ENCODE data around the gene ZNF443. TPM values are rescaled to one million over a fixed set of nuclear protein-coding genes. Genes with fewer than 3 reads are reported as not detected.
"Not testable (repeated sequence)": the region's sequence is repeated elsewhere in the genome, so short reads cannot be mapped to it uniquely, and the experiment has no call there.

The ZNF443 gene
- total RNA-seq, 1 experiment from 2014 or later: 1.8 TPM

DNA sequence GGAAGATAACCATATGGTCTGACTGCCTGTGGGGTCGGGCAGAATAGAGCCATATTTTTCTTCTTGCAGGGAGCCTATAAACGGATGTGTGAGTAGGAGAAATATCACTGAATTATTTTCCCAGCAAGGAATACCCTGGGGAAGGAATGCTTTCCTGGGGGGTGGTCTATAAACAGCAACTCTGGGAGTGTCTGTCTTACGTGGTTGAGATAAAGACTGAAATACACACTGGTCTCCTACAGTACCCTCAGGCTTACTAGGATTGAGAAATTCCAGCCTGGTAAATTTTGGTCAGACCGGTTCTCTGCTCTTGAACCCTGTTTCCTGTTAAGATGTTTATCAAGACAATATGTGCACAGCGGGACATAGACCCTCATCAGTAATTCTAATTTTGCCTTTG lies 23.5 kb downstream of the ZNF443 start:
- not testable (repeated sequence) for DNase-seq (ENCODE audit: low spot score)

DNA sequence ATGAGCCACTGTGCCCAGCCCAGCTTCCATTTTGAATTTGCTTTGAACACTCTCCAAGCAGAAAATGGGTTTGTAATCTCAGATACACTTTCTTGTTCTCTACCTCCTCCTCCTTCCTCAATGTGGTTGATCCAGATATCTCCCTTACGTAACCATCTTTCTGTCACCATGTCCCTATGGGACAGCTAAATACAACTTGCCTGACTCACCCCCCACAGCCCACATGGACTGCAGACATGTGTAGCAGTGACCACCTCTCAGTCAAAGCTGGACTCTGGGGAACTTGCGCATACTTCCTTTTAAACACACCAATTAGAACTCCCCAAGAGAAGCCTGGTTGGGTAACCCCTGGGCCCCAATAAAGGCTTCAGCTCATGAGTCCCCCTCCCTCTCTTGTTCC lies 28.9 kb downstream of the ZNF443 start:
- no peak for DNase-seq (ENCODE audit: low spot score)

DNA sequence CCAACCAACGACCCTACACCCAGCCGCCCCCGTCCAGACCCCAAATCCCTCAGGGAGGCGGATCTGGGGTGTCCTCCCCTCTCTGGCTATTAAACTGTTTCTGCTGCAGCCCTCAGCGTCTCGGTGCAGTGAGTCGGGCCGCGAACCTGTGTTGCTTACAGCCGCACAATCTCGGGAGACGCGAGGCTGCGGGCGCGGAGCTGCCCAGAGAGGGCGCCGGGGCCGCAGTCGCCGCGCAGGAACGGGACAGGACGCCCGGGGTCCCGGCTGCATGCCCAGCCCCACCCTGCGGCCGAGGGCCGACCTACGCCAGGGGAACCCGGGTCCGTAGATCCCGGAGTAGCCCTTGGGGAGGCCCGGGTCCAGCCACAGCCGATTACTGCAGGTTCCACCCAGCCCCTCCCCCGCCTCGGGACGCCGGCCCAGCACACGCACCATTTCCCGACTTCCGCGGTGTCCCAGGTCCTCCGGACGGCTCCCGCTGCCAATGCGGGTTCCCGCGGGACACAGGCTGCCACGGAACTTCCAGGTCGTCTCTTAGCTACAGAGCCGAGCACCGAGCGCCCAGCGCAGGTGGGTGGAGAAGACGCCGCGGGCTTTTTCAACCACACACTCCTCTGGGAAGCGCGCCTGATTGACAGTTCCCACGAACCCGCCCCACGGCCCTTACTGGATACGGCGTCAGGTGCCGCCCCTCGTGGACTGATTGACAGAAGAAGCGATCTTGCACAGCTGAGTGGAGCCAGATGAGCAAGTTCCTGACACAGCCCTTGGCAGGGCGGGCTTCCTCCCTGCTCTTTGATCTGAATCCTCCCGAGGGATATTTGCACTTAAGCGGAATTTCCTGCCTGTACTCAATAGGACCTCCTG lies 40.0 kb downstream of the ZNF443 start, which contains the start of gene ZNF799:
TSS of gene ZNF799 (minus strand) at position 639 of the 870 bp plus-strand sequence. CDS start at position 438, 201 bp downstream.
- DNase-seq (ENCODE audit: low spot score): peak; percentile 92

DNA sequence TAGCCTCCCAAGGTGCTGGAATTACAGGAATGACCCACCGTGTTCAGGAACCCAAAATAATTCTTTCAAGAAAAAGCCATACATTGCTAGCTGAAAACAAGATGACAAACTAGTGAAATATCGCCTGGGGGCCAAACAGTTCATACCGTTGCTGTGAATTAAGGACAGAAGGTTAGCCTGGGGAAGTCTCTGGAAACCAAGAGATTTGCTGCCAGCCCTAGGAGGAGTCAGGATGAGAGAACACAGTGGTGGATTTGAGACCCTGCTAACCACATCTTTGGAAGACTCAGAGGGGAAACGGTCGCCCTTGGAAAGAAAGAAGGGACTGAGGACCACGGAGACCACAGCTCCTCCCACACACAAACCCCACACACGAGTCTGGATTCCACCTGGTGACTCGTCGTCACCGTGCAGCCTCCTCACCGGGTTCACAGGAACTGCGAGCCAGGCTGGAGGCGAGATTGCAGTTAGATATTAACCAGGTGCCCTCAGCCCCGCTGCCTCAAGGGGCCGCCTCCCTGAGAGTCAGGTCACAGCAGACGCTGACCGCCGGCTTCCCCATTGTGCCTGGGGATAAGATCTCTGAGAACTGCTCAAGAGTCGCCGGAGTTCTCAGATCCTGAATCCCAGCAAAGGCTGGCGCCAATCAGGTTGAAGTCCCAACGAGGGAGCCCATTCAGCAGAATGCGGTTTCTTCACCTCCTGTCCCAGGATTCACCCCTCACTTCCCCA lies 40.8 kb downstream of the ZNF443 start:
- DNase-seq (ENCODE audit: low spot score): peak; percentile 52

DNA sequence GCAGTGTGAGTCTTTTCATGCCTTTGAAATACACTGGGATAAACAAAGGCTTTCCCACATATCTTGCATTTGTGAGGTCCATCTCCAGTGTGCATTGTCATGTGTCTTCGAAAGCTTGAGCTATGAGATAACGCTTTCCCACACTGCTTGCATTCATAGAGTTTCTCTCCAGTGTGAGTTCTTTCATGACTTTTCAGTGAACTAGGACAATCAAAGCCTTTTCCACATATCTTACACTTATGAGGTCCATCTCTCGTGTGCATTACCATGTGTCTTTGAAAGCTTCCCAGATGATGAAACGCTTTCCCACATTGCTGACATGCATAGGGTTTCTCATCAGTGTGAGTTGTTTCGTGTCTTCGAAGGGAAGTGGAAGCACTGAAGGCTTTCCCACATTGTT lies 49.7 kb downstream of the ZNF443 start:
- DNase-seq (ENCODE audit: low spot score): not testable (repeated sequence)

DNA sequence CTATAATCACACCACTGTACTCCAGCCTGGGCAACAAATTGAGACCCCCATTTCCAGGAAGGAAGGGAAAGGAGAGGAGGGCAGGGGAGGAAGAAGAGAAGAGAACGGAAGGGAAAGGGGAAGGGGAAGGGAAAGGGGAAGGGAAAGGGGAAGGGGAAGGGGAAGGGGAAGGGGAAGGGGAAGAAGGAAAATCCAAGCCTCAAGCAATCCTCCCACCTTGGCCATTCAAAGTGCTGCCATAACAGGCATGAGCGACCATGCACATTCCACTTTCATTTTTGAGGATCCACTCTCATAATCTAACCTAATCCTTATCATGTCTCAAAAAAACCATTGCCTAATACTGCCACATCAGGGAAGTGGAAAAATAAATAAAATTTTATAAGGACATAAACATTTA lies 54.5 kb downstream of the ZNF443 start:
- DNase-seq (ENCODE audit: low spot score): not testable (repeated sequence)

DNA sequence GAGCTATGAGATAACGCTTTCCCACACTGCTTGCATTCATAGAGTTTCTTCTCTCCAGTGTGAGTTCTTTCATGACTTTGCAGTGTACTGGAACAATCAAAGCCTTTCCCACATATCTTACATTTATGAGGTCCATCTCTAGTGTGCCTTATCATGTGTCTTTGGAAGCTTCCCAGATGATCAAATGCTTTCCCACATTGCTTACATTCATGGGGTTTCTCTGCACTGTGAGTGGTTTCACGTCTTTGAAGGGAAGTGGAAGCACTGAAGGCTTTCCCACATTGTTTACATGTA lies 60.4 kb downstream of the ZNF443 start:
- DNase-seq (ENCODE audit: low spot score): no peak

DNA sequence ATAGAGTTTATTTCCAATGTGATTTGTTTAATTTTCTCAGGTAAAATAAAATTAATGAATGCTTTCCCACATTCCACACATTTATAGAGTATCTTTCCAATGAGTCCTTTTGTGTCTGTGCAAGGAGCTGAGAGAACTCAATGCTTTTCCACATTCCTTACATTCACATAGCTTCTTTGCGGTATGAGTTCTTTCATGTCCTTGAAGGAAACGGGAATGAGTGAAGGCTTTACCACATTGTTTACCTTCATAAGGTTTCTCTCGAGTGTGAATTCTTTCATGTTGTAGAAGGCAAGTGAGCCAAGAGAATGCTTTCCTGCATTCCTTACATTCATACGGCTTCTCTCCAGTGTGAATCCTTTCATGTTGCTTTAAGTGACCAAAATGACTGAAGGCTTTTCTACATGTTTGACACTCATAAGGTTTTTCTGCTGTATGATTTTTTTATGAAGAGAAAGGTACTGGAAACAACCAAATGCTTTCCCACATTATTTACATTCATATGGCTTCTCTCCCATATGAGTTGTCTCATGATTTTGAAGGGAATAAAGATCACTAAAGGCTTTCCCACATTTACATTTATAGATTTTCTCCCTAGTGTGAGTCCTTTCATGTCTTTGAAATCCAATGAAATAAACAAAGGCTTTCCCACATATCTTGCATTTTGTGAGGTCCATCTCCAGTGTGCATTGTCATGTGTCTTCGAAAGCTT lies 60.9 kb downstream of the ZNF443 start:
- no peak for DNase-seq (ENCODE audit: low spot score)

Other genes with a start within 250 kb of the ZNF443 start
- gene ZNF44, start 146.1 kb downstream of the ZNF443 start, total RNA-seq (2014; rRNA removed; shearing (Covaris generic)): 0.94 and 3.0 TPM in 2 replicates
- 0.25 and 0.70 TPM in 2 replicates for gene ZNF563, start 107.4 kb downstream of the ZNF443 start, total RNA-seq (2014; rRNA removed; shearing (Covaris generic))
- gene ZNF442, start 75.3 kb downstream of the ZNF443 start, total RNA-seq (2014; rRNA removed; shearing (Covaris generic)): 0.03 and 0.05 TPM in 2 replicates
- 2.4 and 5.4 TPM in 2 replicates for gene ZNF799, start 39.8 kb downstream of the ZNF443 start, total RNA-seq (2014; rRNA removed; shearing (Covaris generic))
- 0.15 and 0.83 TPM in 2 replicates for gene ZNF709, start 43.8 kb upstream of the ZNF443 start, total RNA-seq (2014; rRNA removed; shearing (Covaris generic))
- 1.5 and 3.0 TPM in 2 replicates for gene ZNF564, start 110.5 kb upstream of the ZNF443 start, total RNA-seq (2014; rRNA removed; shearing (Covaris generic))
- gene ZNF490, start 169.8 kb upstream of the ZNF443 start, total RNA-seq (2014; rRNA removed; shearing (Covaris generic)): 1.6 and 2.0 TPM in 2 replicates
- 3.0 and 4.4 TPM in 2 replicates for gene ZNF791, start 169.9 kb upstream of the ZNF443 start, total RNA-seq (2014; rRNA removed; shearing (Covaris generic))
- 18.4 and 35.1 TPM in 2 replicates for gene MAN2B1, start 225.7 kb upstream of the ZNF443 start, total RNA-seq (2014; rRNA removed; shearing (Covaris generic))
- 21.7 and 22.1 TPM in 2 replicates for gene WDR83, start 225.8 kb upstream of the ZNF443 start, total RNA-seq (2014; rRNA removed; shearing (Covaris generic))
- gene DHPS, start 240.9 kb upstream of the ZNF443 start, total RNA-seq (2014; rRNA removed; shearing (Covaris generic)): 95.0 and 95.4 TPM in 2 replicates
- not detected in 2 replicates for gene GNG14, start 247.0 kb upstream of the ZNF443 start, total RNA-seq (2014; rRNA removed; shearing (Covaris generic))

All from HT-29 (cell line).